ENCODE data around the gene CLEC2D. TPM values are rescaled to one million over a fixed set of nuclear protein-coding genes. Genes with fewer than 3 reads are reported as not detected.
"Not testable (repeated sequence)": the region's sequence is repeated elsewhere in the genome, so short reads cannot be mapped to it uniquely, and the experiment has no call there.

Gene CLEC2D
- total and polyA plus RNA-seq, 5 experiments from 2014 or later: 315 to 438 (median 389) TPM

- DNase-seq: no peak
- peaks cover 20 to 89% (median 57%) of the 10 kb centered on the region in 4 donors for H3K4me1 Mint-ChIP-seq
- H3K9me3 Mint-ChIP-seq: peaks cover 0 to 2% (median 0%) of the 10 kb centered on the region in 9 donors
- peaks cover 0 to under 1% (median 0%) of the 10 kb centered on the region in 3 donors for H3K36me3 Mint-ChIP-seq
- peak overlapping the region in 7 of 10 donors; percentile 26 to 94 (median 73) for H3K27ac Mint-ChIP-seq
- POLR2A ChIA-PET: interaction anchor here (0.6 to 10.9 kb wide), 8 partner anchors 10 to 1740 kb away, joined by 3 to 153 read pairs (median 4); no protein-coding TSS in a partner anchor
- no peak for ATAC-seq
- no peak overlapping the region for H3K4me3 Mint-ChIP-seq
- no peaks in the 10 kb centered on the region for H3K27me3 Mint-ChIP-seq
These were observed 42.2 kb downstream of the CLEC2D start for GRCh38 chr12:9711664-9712063.

GRCh38 chr12:9713032-9713558, 43.6 kb downstream of the CLEC2D start:
- H3K9me3 Mint-ChIP-seq, ATAC-seq, DNase-seq, H3K27me3 Mint-ChIP-seq, H3K4me3 Mint-ChIP-seq, H3K36me3 Mint-ChIP-seq: not testable (repeated sequence)
- peaks cover 15 to 80% (median 45%) of the 10 kb centered on the region in 4 donors for H3K4me1 Mint-ChIP-seq
- H3K27ac Mint-ChIP-seq: peak overlapping the region in 6 of 10 donors; percentile 22 to 74 (median 44)
- POLR2A ChIA-PET: interaction anchor here (0.7 kb wide), 1 partner anchor 50 kb away, joined by 3 read pairs; no protein-coding TSS in a partner anchor

GRCh38 chr12:9717070-9717925, 47.8 kb downstream of the CLEC2D start:
- Mint-ChIP-seq H3K9me3 (no peaks in the 10 kb centered on the region), H3K4me1 (peaks cover 12 to 75% (median 13%) of the 10 kb centered on the region in 4 donors), H3K36me3 (no peaks in the 10 kb centered on the region), H3K27me3 (no peaks in the 10 kb centered on the region), H3K27ac (peak overlapping the region in 1 of 10 donors; percentile 24), H3K4me3 (no peak overlapping the region)
- DNase-seq (no peak), ATAC-seq (no peak)
- POLR2A ChIA-PET: interaction anchor here (0.8 to 1.7 kb wide), 3 partner anchors 14 to 35 kb away, joined by 3 read pairs; no protein-coding TSS in a partner anchor

GRCh38 chr12:9718968-9719367, 49.5 kb downstream of the CLEC2D start:
- no peaks in the 10 kb centered on the region for H3K27me3 Mint-ChIP-seq
- H3K27ac Mint-ChIP-seq: peak overlapping the region in 1 of 10 donors; percentile 41
- H3K9me3 Mint-ChIP-seq: no peaks in the 10 kb centered on the region
- H3K36me3 Mint-ChIP-seq: no peaks in the 10 kb centered on the region
- DNase-seq (no peak), ATAC-seq (no peak)
- POLR2A ChIA-PET: no interaction called here
- peaks cover 10 to 73% (median 12%) of the 10 kb centered on the region in 4 donors for H3K4me1 Mint-ChIP-seq
- no peak overlapping the region for H3K4me3 Mint-ChIP-seq

- POLR2A ChIA-PET: interaction anchor here (1.8 kb wide), 1 partner anchor 22 kb away, joined by 4 read pairs; no protein-coding TSS in a partner anchor
- no peaks in the 10 kb centered on the region for H3K9me3 Mint-ChIP-seq
- H3K36me3 Mint-ChIP-seq: no peaks in the 10 kb centered on the region
- no peak for DNase-seq
- no peak for ATAC-seq
- H3K27ac Mint-ChIP-seq: no peak overlapping the region
- no peak overlapping the region for H3K4me3 Mint-ChIP-seq
- H3K4me1 Mint-ChIP-seq: peaks cover 10 to 68% (median 12%) of the 10 kb centered on the region in 4 donors
- H3K27me3 Mint-ChIP-seq: no peaks in the 10 kb centered on the region
These were observed 50.3 kb downstream of the CLEC2D start for GRCh38 chr12:9719790-9720189.

- Mint-ChIP-seq H3K27me3 (no peaks in the 10 kb centered on the region), H3K27ac (peak overlapping the region in 3 of 10 donors; percentile 41 to 71 (median 70)), H3K4me1 (peaks cover 0 to 57% (median 2%) of the 10 kb centered on the region in 4 donors), H3K36me3 (no peaks in the 10 kb centered on the region), H3K9me3 (no peaks in the 10 kb centered on the region), H3K4me3 (peak overlapping the region in 1 of 10 donors; percentile 43)
- no peak for DNase-seq
- peak in 1 of 2 donors; percentile 58 for ATAC-seq
- POLR2A ChIA-PET: interaction anchor here (1.2 to 2.0 kb wide), 3 partner anchors 10 to 20 kb away, joined by 4 read pairs; no protein-coding TSS in a partner anchor
These were observed 52.0 kb downstream of the CLEC2D start for GRCh38 chr12:9721394-9722092.

GRCh38 chr12:9724023-9724422, 54.5 kb downstream of the CLEC2D start:
- H3K4me3 Mint-ChIP-seq: no peak overlapping the region
- no peaks in the 10 kb centered on the region for H3K27me3 Mint-ChIP-seq
- no peaks in the 10 kb centered on the region for H3K36me3 Mint-ChIP-seq
- POLR2A ChIA-PET: no interaction called here
- H3K9me3 Mint-ChIP-seq: no peaks in the 10 kb centered on the region
- peaks cover 0 to 42% (median 1%) of the 10 kb centered on the region in 4 donors for H3K4me1 Mint-ChIP-seq
- ATAC-seq: no peak
- no peak for DNase-seq
- H3K27ac Mint-ChIP-seq: no peak overlapping the region

- no peaks in the 10 kb centered on the region for H3K27me3 Mint-ChIP-seq
- ATAC-seq (no peak), DNase-seq (no peak)
- H3K4me3 Mint-ChIP-seq: no peak overlapping the region
- no peaks in the 10 kb centered on the region for H3K9me3 Mint-ChIP-seq
- no peak overlapping the region for H3K27ac Mint-ChIP-seq
- no peaks in the 10 kb centered on the region for H3K36me3 Mint-ChIP-seq
- POLR2A ChIA-PET: no interaction called here
- H3K4me1 Mint-ChIP-seq: peaks cover 0 to 35% (median 1%) of the 10 kb centered on the region in 4 donors
These were observed 55.8 kb downstream of the CLEC2D start for GRCh38 chr12:9725213-9725870.

GRCh38 chr12:9727813-9728212, 58.3 kb downstream of the CLEC2D start:
- H3K27me3 Mint-ChIP-seq: no peaks in the 10 kb centered on the region
- no peak for ATAC-seq
- no peaks in the 10 kb centered on the region for H3K9me3 Mint-ChIP-seq
- no peak overlapping the region for H3K27ac Mint-ChIP-seq
- no peak overlapping the region for H3K4me3 Mint-ChIP-seq
- no peaks in the 10 kb centered on the region for H3K36me3 Mint-ChIP-seq
- POLR2A ChIA-PET: no interaction called here
- DNase-seq: no peak
- peaks cover 0 to 29% (median 1%) of the 10 kb centered on the region in 4 donors for H3K4me1 Mint-ChIP-seq

- H3K9me3 Mint-ChIP-seq: no peaks in the 10 kb centered on the region
- no peaks in the 10 kb centered on the region for H3K36me3 Mint-ChIP-seq
- H3K4me1 Mint-ChIP-seq: peaks cover 0 to 28% (median 4%) of the 10 kb centered on the region in 4 donors
- no peak overlapping the region for H3K27ac Mint-ChIP-seq
- no peaks in the 10 kb centered on the region for H3K27me3 Mint-ChIP-seq
- POLR2A ChIA-PET: interaction anchor here (0.7 kb wide), 1 partner anchor 90 kb away, joined by 3 read pairs; no protein-coding TSS in a partner anchor
- no peak for DNase-seq
- no peak for ATAC-seq
- no peak overlapping the region for H3K4me3 Mint-ChIP-seq
These were observed 59.6 kb downstream of the CLEC2D start for GRCh38 chr12:9729082-9729481.

- POLR2A ChIA-PET: interaction anchor here (1.0 to 1.3 kb wide), 2 partner anchors 13 to 27 kb away, joined by 3 to 4 read pairs; no protein-coding TSS in a partner anchor
These were observed 60.5 kb downstream of the CLEC2D start for GRCh38 chr12:9730011-9730410.

GRCh38 chr12:9730591-9730990, 61.1 kb downstream of the CLEC2D start:
- no peak overlapping the region for H3K4me3 Mint-ChIP-seq
- H3K36me3 Mint-ChIP-seq: no peaks in the 10 kb centered on the region
- ATAC-seq: no peak
- no peaks in the 10 kb centered on the region for H3K9me3 Mint-ChIP-seq
- POLR2A ChIA-PET: interaction anchor here (1.0 to 1.3 kb wide), 2 partner anchors 12 to 27 kb away, joined by 3 to 4 read pairs; no protein-coding TSS in a partner anchor
- no peak overlapping the region for H3K27ac Mint-ChIP-seq
- DNase-seq: no peak
- no peaks in the 10 kb centered on the region for H3K27me3 Mint-ChIP-seq
- peaks cover 0 to 22% (median 4%) of the 10 kb centered on the region in 4 donors for H3K4me1 Mint-ChIP-seq

More at GRCh38 chr12:9730011-9730410, 60.5 kb downstream of the CLEC2D start:
- ATAC-seq (no peak), DNase-seq (no peak)
- no peaks in the 10 kb centered on the region for H3K9me3 Mint-ChIP-seq
- H3K36me3 Mint-ChIP-seq: no peaks in the 10 kb centered on the region
- no peaks in the 10 kb centered on the region for H3K27me3 Mint-ChIP-seq
- peak overlapping the region in 1 of 10 donors; percentile 3 for H3K27ac Mint-ChIP-seq
- peaks cover 0 to 23% (median 4%) of the 10 kb centered on the region in 4 donors for H3K4me1 Mint-ChIP-seq
- no peak overlapping the region for H3K4me3 Mint-ChIP-seq
